HG03565 (cell line): ENCODE results near the gene ARHGEF28.

ENCODE experiments used
- ATAC-seq: cut with Tn5 transposase; IDR thresholded peaks from one replicate; pipeline ENCODE4 v1.9.1; 2021; ENCODE audit warnings: mild to moderate bottlenecking, moderate library complexity; ENCODE audit not compliant: unreplicated experiment

Gene ARHGEF28

DNA sequence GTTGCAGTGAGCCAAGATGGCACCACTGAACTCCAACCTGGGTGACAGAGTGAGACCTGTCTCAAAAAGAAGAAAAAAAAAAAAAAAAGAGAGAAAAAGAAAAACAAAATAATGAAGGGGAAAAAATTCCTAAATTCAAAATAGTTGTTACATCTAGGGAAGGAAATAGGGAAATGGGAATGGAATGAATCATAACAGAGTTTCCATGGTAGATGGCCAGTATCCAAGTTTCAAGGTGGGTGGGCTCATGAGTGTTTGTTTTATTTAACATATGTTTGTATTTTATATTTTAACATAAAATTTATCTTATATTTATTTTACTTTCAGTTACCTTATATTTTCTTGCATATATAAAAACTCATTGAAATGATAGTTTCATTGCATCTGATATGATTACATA is 215.6 kb downstream of the ARHGEF28 start:
- ATAC-seq, result no peak

DNA sequence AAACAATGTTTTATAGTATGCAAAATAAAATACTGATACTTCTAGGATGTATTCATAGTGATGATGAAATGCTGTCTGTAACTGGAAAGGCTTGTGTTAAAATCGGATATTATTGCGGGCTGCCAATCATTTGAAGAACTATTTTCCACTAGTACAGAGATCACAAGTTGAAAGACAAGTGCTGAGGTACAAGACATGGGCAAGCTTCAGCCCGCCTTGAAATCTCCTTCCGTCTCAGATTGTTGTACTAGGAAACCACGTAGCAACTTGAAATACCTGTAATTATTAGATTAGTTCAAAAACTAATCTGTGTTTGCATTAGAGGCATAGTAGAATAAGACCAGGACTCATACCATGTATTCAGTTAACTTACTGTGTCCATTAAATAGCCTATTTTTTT is 218.2 kb downstream of the ARHGEF28 start:
- no peak for ATAC-seq

DNA sequence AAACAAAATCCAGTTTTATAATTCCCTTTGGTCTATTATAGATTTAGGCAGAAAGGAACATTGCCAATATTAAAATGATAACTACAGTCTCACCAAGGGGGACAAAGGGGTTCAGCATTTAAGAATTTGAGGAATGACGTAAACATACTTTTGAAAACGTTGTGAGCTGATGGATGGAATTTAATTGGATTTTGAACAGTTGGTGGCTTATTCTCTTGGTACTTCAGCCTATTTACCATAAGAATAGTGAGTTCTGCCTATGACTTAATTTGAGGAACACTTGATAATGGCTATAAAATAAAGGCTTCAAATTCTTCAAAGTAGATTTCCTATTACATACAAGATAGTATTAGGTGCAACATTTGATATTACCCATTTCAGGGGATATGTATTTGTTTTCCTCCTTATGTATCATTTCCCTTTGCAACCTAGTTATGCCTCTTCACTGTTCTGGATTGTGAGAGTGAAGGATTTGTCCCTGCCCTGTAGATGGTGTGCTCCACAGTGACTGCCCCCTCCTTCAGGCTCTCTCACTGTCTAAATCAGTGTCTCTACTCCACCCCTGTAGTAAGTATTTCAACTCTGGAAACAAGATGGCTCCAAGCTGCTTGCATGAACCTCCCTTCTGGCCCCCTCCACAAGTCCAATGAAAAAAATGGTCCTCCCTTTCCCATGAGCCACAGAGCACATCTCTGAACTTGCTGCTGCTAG is 225.6 kb downstream of the ARHGEF28 start:
- no peak for ATAC-seq

DNA sequence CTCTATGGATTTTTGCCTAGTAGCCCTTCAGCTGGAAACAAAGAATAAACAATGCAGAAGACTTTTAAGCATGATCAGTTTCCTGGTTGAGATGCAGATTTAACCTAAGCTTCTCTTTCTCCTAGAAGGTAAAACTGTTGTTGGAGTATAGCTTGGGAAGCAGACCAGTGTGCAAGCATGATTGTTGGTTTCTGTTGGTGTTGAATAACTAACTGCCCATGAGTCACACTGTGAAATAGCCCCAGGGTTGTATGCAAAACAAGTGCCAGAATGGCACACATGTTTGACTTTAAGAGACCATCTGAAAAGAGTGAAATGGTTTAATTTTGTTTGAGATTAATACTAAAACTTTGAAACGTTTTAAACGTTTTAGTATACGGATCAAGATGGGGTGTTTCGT is 227.1 kb downstream of the ARHGEF28 start:
- ATAC-seq, result no peak

DNA sequence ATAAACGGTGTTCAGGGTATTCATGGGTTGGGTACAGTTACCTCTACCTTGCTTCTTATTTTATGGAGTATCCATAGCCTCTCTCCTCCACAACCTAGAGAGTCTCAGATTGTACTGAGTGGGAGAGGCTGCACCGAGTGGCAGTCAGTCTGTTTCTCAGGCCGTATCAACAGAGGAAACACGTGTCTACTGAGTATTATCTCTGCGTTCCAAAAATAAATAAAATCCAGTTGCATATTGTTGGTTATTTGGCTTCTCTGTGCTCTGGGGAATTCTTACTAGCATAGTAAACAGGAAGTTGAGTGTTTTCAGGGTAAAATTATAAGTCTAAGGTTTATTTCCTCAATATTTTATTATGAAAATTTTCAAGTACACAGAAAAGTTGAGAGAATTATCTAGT is 231.0 kb downstream of the ARHGEF28 start:
- no peak for ATAC-seq

DNA sequence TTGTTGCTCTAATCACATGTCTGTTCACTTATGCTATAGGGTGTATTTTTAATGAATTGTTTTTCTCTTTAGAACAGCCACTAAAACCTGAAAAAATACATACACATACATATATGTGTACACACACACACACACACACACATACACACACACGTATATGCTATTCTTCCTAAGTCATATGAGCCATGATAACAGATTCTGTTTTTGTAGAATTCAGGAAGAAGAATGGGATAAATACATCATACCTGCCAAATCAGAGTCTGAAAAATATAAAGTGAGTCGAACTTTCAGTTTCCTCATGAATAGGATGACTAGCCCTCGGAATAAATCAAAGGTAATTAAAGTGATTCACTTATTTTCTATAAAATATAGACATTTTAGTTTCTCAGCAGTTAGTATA is 231.4 kb downstream of the ARHGEF28 start:
- ATAC-seq, result no peak

DNA sequence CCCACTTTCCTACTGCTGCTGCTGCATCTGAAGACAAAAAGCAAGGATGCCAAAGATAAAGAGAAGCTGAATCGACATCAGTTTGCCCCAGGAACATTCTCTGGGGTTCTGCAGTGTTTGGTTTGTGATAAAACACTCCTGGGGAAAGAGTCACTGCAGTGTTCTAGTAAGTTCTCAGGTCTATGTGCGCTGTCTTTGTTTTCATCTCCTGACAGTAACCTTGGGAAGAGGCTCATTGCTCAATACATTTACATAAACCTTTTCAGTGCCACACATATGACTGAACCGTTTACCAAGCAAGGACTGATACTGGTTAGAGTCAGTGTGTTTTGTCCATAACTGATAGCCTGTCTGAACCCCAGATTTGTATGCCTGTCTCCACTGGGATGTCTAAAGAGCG is 232.1 kb downstream of the ARHGEF28 start:
- no peak for ATAC-seq

DNA sequence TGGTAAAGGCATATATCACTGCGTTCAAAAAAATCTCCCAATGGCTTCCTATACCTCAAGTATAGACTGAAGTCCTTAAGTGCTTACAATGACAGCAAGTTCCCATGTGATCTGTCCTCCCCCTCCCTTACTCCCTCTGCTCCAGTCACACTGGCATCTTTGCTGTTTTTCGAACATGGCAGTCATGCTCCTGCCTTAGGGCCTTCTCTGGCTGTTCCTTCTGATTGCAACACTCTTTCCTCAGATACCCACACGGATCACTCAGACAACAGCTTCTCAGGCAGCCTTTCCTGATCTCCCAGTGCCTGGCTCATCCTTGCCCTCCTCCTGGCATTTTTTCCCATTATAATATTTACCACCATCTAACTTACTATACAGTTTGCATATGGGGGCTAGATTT is 232.8 kb downstream of the ARHGEF28 start:
- ATAC-seq, result no peak

DNA sequence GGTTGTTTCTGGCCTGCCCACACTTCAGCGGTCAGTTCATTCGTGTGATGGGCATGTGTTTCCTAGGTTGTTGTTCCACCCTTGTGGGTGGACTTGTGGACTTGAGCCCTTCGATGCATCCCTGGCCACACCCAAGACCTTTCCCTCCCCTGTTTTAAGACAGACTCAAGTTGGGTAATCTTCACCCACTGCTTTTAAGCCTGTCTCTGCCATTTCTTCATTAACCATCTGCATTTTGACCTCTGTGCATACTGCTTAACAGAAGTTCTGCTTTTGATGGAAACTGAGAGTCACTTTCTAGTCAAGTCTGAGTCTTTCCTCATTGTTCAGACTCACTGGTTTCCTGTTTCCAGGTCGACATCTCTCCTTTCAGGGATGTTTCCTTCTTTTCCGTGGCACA is 233.7 kb downstream of the ARHGEF28 start:
- no peak for ATAC-seq

DNA sequence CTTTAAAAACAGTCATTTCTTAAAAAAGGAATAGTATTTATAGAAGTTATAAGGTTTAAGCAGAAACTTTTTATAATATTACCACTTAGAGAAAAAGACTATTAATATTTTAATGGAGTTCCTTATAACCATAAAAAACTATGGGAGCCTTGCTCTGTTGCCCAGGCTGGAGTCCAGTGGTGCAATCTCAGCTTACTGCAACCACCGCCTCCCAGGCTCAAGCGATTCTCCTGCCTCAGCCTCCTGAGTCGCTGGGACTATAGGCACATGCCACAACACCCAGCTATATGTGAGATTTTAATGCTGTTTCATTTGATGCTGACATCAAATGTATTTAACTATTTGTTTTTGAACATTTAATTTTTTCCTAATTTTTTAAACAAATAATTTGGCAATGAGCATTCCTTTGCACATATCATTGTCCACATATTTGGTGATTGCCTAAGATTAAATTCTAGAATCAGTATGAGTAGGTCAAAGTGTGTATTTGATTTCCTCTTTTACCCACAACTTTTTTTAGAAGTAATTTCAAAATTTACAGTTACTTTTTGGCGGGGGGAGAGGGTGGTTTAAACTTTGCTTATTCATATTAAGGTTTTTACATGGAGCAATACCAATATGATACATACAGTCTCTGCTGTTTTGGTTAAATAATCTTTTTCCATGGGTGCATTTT is 235.5 kb downstream of the ARHGEF28 start:
- ATAC-seq, result no peak

DNA sequence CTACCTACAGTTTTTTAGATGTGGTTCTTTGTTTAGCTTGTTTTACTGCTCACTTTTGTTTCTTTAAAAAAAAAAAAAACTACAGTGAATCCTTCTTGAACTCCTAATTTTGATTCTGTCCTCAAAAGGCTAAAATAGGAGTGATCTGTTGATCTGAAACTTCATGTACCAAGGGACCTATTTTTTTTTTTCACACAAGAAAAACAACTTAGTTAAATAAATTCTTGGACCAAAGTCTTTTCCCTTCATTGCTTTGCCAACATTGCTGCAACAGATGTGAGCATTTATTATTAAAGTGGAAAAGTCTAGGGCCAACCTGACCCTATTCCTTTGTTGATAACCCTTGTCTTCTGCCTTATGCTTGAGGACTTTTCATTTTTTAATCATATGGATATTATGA is 236.8 kb downstream of the ARHGEF28 start:
- ATAC-seq, result no peak

DNA sequence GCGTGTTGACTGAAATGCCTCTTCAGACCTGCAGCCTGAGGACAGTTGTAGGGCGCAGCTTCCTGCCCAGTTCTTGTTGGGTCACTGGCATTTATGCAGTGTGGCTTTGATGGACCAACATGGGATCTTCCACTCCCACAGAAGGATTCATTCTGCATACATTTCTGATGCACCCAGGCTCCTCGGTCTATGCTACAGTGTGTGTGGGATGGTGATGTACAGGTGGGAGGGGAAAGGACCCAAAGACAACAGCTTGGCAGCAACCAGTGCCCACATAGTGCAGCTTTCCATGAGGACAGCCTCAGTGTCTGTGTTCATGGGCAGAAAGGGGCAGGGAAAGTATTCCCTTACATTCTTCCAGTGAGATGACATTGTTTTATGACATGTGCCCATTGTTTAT is 237.9 kb downstream of the ARHGEF28 start:
- ATAC-seq, result no peak

DNA sequence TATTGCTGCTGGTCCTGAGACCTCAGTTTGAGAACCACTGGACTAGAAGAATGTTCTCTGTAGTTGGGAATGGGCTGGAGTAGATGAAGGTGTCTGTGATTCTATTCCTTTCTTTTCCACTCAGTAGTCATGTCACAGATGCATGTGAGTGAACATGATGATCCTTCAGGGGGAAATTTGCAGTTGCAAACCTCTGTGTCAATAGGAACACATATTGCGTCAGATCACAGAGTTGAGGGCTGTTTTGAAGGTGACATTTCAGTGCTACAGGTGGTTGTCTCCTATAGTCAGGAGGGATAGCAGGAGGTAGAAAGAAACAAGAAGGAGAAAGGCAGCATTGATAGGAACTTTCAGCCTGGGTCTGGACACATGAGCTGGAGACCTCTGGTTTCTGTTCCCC is 239.3 kb downstream of the ARHGEF28 start:
- no peak for ATAC-seq

DNA sequence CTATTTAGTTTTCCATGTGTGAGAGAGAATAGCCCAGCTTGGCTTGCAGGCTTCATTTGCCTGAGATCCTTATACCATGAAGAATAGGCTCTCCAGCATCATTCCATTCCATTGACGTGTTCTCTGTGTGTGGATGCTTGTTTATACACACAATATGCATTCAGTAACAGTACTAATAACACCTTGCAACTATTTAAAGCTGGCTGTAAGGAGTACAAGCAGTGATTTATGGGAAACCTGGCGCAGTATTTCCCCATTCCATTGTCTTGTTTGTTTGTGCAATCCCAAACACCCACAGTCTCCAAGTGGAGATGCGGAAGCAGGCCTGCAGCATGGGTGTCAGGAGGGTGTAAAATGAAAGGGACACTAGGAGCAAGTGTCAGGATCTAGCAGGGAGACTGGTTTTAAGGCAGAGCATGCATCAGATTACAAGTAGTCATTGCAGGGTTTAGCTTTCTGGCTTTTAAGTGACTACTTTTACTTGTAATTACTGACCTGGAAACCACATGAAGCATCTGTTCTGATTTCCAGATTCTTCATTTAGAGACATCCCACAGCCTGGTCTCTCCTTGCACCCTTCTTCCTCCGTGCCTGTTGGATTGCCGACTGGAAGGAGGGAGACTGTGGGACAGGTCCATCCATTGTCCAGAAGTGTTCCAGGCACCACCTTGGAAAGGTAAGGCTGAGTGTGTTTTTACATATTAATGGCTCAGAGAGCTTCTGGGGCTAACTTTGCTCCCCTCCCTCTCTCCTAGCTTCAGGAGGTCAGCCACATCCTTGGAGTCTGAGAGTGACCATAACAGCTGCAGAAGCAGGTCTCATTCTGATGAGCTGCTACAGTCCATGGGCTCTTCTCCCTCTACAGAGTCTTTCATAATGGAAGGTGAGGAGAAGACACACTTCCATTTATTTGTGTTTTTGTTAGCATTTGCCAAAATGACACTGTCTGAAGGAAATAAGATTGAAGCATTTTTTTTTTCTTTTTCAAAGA is 241.6 kb downstream of the ARHGEF28 start:
- ATAC-seq, result no peak

DNA sequence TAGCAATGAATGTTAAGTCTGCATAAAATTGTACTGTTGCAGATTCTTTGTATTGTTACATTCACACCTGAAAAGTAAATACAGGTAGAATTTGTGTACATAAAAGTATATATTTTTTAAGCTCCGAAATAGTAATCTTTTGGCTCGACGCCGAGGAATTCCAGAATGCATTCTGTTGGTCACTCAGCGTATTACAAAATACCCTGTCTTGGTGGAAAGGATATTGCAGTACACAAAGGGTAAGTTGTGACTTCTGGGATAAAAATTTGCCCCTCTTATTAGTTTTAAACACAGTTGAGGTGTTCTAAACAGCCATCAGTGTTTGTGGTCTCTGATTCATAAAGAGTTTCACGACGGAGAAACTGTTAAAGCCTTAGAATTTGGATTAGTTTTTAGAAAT is 257.6 kb downstream of the ARHGEF28 start:
- ATAC-seq, result no peak

DNA sequence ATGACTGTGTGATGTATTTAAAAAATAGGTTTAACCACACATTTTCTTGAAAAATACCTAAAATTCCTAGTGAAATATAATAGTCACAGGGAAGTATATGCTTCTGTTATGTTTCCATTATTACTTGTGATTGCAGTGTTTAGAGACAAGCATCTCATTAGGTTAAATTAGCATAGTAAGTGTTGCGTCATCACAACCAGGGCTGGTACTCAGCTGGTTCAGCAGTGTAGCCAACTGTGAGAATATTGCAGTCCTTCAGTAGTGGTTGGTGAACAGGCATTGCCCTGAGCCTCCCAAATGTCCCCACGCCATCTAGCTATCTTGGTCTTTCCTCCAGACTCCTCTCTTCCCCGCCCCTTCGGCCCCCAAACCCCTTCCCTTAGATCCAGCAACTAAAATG is 261.7 kb downstream of the ARHGEF28 start:
- no peak for ATAC-seq

DNA sequence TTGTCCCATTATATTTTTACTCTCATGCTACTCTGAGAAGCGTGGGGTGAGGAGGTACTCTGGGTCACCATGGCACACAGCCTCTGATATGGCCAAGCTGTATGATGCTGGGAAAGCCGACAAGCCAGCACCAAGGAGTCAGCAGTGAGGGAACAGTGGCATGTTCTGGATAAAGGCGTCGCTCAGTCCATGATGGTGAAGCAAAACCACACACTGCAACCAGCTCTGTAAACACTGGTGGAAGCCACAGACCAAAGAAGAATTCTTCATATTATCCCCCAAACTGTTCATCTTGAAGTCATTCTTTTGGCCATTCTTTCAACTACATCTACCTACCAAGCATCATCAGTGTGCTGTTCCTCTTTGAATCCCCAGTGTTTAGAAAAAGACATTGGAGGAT is 264.6 kb downstream of the ARHGEF28 start:
- no peak for ATAC-seq

DNA sequence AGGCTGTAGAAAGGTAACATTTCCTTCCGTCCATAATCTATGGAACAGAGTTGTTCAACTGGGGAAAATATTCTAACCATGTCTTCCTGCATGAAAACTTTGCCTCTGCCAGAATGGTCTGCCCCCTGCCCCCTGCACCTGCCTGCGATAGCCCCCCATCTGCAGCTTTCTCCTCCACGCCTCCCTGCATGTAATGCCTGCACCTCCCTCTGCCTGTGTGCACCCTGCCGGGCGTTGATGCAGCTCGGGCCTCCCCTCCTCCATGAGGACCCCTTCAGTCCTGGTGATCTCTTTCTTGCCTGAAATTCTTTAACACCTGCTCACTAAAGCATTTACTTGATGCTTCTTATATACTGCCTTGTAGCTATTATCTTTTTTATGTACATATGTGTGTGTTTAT is 266.2 kb downstream of the ARHGEF28 start:
- no peak for ATAC-seq

DNA sequence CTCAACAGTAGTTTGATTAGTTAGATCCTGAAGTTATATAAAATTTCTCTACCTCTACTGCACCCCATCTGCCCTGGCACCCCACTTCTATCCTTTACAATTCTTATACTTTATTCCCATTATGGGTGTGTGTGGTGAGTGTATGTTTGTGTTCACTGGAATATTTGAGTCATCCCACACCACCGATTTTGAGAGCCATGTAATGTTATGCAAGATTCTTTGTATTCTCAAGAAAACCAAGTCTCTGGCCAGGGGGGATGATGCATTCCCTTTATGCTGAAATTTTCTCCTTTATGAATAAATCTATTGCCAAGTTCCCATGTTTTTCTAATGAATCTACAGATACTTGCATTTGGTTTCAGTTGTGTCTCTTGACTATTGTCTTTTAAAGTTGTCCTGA is 266.8 kb downstream of the ARHGEF28 start:
- no peak for ATAC-seq

DNA sequence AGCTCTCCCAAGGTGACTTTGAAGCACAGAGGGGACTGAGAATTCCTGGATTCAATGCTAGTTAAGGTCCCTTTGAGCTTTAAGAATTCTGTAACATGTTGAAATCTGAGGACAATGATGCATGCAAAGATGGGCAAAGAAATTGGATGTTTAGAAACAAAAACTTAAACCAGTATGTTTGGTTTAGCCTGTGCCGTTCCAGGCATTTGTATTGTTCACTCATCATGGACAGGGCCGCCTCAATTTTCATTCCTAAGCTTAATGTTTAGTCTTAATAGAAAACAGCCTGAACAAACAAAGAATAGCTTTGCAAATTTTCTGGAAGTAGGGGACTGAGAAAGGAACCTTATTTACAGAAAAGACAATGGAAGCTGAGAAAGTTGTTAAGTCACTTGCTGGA is 267.8 kb downstream of the ARHGEF28 start:
- no peak for ATAC-seq

DNA sequence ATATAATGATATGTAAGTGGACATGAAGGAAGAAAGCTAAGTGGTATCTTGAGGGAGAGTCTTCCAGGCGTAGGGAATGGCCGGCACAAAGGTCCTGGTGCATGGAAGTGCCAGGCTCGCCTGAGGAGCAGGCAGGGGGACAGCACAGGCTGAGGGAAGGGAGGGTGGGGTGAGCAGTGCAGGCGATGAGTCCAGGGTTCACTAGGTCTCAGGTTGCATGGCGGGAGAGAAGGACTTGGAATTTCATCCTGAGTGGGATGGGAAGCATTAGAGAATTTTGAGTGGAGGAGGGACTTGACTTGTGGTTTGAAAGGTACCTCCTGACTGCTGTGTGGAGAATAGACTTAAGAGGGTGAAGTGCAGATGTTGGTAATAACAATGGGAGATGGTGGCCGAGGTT is 268.9 kb downstream of the ARHGEF28 start:
- no peak for ATAC-seq

DNA sequence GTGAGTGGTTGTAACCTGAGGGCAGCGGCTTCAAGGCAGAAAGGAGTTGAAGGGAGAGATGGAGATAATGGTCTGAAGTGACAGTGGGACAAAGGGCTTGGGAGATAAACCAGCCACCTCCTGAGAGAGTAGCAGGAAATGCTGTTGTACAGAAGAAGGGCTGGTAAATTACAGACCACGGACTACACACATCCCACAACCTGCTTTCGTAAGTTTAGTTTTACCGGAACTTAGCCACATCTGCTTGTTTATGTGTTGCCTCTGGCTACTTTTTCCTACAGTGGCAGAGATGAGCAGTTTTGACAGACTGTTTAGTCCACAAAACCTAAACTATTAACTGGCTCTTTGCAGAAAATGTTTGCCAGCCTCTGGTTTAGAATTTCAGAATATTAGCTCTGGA is 269.5 kb downstream of the ARHGEF28 start:
- ATAC-seq, result no peak
